Muscle of leg (tissue), 11 donors: ENCODE results near the gene ZNF544. TPM values are rescaled to one million over a fixed set of nuclear protein-coding genes. Genes with fewer than 3 reads are reported as not detected.
"Not testable (repeated sequence)": the region's sequence is repeated elsewhere in the genome, so short reads cannot be mapped to it uniquely, and the experiment has no call there.

ENCODE experiments used
- DNase-seq: peaks from one replicate; pipeline ENCODE4 v3.0.0; 2013
- H3K27ac ChIP-seq: one replicate; pipeline ENCODE4 v1.5.1; 2013; ENCODE audit warnings: mild to moderate bottlenecking, low read length, control low read depth
- H3K27me3 ChIP-seq: one replicate; pipeline ENCODE4 v1.6.1; 2013; ENCODE audit warnings: low read length; ENCODE audit not compliant: control insufficient read depth, insufficient read depth
- H3K36me3 ChIP-seq: one replicate; pipeline ENCODE4 v1.6.1; 2013; ENCODE audit warnings: low read length; ENCODE audit not compliant: control insufficient read depth, insufficient read depth
- H3K4me1 ChIP-seq: one replicate; pipeline ENCODE4 v1.6.1; 2013; ENCODE audit warnings: low read length; ENCODE audit not compliant: control insufficient read depth, insufficient read depth
- H3K4me3 ChIP-seq: one replicate; pipeline ENCODE4 v1.5.1; 2013; ENCODE audit warnings: low read length, control low read depth
- H3K9me3 ChIP-seq: replicated peaks from 2 replicates; pipeline ENCODE4 v1.6.1; 2013; ENCODE audit warnings: low read depth, low read length; ENCODE audit not compliant: control insufficient read depth
- WGBS: methylation state at CpG from one replicate; pipeline ENCODE4 v1.1.5; 2013; ENCODE audit warnings: missing lambda C conversion rate; ENCODE audit not compliant: insufficient coverage; 5-methylcytosine and 5-hydroxymethylcytosine counted together
- polyA plus RNA-seq, 8 donors: library from polyadenylated mRNA; unstranded; fragments of 120-200 nt; gene quantifications; one replicate each; pipeline versions ENCODE4 v1.2.1 to v1.2.3, GENCODE V29; 2013; ENCODE audit warnings: inconsistent platforms in 1 of 8, low replicate concordance in 1 of 8; ENCODE audit not compliant: insufficient read length in 8 of 8, insufficient read depth in 1 of 8
- total RNA-seq: library from RNA; stranded (reverse); fragments of 120-200 nt; gene quantifications from one replicate; pipeline ENCODE4 v1.2.4, GENCODE V29; 2013

ZNF544 gene
- total and polyA plus RNA-seq, 9 donors: 13.2 to 24.2 (median 16.3) TPM

DNA sequence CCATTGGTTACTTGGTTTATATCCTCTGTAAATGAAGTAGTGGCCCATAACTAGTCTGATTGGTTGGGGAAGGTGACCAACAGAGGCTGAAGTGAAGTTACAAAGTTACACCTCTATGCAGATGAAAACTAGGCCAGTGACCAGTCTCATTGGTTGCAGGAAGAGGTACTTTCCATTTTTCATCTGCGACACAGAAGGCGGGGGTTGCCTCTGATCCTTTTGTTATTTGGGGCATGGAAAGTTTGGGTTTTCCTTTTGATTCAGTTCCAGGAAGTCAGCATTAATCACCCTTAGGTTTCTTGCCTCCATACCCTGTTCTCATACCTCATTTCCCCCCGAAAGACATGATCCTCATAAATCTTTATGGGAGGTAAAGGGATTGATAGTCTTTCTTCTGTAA lies 20.2 kb downstream of the ZNF544 start:
- Histone ChIP-seq H3K27ac (no peak overlapping the region), H3K36me3 (peaks cover 83% of the 10 kb centered on the region), H3K4me1 (no peaks in the 10 kb centered on the region), H3K9me3 (peaks cover 92% of the 10 kb centered on the region), H3K27me3 (no peaks in the 10 kb centered on the region), H3K4me3 (no peak overlapping the region)
- no peak for DNase-seq
- WGBS: no CpG with 5 or more reads among the region's 3 CpGs

DNA sequence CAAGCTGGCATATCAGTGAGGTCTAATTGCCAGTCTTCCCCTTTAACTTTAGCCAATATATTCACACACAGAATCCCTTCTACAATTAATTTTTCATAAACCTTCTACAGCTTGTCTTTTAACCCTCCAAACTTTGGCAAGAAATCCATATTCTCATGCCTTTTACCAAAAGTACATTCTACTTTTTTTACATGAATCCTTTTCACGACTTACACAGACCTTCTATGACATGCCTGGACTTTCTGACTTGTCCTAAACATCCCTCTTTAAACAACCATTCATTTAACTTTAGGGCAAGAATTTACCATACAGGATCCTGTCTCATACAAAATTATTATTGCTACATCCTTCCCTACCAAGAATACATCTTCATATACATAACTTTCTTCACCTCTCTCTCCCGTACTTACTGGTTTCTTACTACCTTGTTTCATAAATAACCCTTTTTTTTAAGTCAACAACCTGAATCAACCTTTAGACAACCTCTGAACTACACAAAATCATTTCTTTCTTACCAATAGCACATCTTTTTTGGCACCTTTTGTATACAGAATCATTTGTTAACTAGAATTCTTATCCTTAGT lies 23.5 kb downstream of the ZNF544 start:
- Histone ChIP-seq H3K27me3 (no peaks in the 10 kb centered on the region), H3K4me1 (no peaks in the 10 kb centered on the region), H3K36me3 (peaks cover 74% of the 10 kb centered on the region), H3K27ac (no peak overlapping the region), H3K4me3 (no peak overlapping the region), H3K9me3 (peaks cover 86% of the 10 kb centered on the region)
- 100% methylated on average over 2 of the region's 2 CpGs for WGBS
- DNase-seq: peak; percentile 10

DNA sequence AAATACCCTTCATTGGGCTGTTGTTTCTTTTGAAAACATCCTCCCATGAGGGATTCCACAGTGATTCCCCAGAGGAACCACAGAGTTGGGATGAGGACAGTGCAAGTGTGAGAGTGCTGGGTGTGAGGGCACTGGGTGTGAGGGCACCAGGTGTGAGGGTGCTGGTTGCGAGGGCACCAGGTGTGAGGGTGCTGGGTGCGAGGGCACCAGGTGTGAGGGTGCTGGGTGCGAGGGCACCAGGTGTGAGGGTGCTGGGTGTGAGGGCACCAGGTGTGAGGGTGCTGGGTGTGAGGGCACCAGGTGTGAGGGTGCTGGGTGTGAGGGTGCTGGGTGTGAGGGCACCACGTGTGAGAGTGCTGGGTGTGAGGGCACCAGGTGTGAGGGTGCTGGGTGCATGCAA lies 29.5 kb downstream of the ZNF544 start:
- not testable (repeated sequence) for H3K27me3 ChIP-seq, H3K4me3 ChIP-seq, DNase-seq, H3K4me1 ChIP-seq, H3K27ac ChIP-seq
- peaks cover 91% of the 10 kb centered on the region for H3K9me3 ChIP-seq
- WGBS: 100% methylated on average over 1 of the region's 4 CpGs
- H3K36me3 ChIP-seq: peaks cover 84% of the 10 kb centered on the region

DNA sequence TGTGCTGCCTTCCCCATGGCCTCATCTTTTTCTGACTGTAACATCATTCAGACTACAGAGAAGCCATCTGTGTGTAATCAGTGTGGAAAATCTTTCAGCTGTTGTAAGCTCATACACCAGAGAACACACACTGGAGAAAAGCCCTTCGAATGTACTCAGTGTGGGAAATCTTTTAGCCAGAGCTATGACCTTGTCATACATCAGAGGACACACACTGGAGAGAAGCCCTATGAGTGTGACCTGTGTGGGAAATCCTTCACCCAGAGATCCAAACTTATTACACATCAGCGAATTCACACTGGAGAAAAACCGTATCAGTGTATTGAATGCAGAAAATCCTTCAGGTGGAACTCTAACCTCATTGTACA lies 32.9 kb downstream of the ZNF544 start:
- Histone ChIP-seq H3K27ac (no peak overlapping the region), H3K9me3 (peaks cover 93% of the 10 kb centered on the region), H3K27me3 (no peaks in the 10 kb centered on the region), H3K36me3 (peaks cover 77% of the 10 kb centered on the region), H3K4me1 (no peaks in the 10 kb centered on the region), H3K4me3 (no peak overlapping the region)
- no peak for DNase-seq
- WGBS: no CpG with 5 or more reads among the region's 3 CpGs

DNA sequence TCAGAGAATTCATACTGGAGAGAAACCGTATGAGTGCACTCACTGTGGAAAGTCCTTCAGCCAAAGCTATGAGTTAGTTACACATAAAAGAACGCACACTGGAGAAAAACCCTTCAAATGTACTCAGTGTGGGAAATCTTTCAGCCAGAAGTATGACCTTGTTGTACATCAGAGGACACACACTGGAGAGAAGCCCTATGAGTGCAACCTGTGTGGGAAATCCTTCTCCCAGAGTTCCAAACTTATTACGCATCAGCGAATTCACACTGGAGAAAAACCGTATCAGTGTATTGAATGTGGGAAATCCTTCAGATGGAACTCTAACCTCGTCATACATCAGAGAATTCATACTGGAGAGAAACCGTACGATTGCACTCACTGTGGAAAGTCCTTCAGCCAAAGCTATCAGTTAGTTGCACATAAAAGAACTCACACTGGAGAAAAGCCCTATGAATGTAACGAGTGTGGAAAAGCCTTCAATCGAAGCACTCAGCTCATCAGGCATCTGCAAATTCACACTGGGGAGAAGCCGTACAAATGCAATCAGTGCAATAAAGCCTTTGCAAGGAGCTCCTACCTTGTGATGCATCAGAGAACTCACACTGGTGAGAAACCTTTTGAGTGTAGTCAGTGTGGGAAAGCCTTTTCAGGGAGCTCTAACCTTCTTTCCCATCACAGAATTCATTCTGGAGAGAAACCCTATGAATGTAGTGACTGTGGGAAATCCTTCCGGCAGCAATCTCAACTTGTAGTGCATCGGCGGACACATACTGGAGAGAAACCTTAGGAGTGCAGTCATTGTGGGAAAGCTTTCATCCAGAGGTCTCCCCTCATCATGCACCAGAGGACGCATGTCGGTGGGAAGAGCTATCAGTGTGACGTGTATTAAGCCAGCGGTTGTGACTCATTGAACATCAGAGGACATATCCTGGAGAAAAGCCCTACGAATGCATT lies 33.5 kb downstream of the ZNF544 start:
- Histone ChIP-seq H3K27ac (no peak overlapping the region), H3K4me3 (no peak overlapping the region), H3K9me3 (peaks cover 97% of the 10 kb centered on the region), H3K36me3 (peaks cover 73% of the 10 kb centered on the region), H3K27me3 (no peaks in the 10 kb centered on the region), H3K4me1 (no peaks in the 10 kb centered on the region)
- WGBS: 95% methylated on average over 11 of the region's 19 CpGs
- DNase-seq: no peak

DNA sequence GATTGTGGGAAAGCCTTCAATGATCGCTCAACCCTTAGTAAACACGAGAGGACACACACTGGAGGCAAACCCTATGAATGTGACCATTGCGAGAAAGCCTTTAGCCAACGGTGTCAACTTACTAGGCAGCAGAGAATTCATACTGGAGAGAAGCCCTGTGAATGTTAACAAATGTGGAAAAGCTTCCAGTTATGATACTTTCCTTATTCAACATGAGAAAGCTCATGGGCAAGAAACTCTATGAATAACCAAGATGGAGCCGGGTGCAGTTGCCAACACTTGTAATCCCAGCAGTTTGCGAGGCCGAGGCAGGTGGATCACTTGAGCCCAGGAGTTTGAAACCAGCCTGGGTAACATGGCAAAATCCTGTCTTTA lies 34.2 kb downstream of the ZNF544 start:
- Histone ChIP-seq H3K36me3 (peaks cover 67% of the 10 kb centered on the region), H3K4me1 (no peaks in the 10 kb centered on the region), H3K4me3 (no peak overlapping the region), H3K9me3 (peaks cover 94% of the 10 kb centered on the region), H3K27me3 (no peaks in the 10 kb centered on the region), H3K27ac (no peak overlapping the region)
- WGBS: 92% methylated on average over 2 of the region's 7 CpGs
- DNase-seq: no peak

DNA sequence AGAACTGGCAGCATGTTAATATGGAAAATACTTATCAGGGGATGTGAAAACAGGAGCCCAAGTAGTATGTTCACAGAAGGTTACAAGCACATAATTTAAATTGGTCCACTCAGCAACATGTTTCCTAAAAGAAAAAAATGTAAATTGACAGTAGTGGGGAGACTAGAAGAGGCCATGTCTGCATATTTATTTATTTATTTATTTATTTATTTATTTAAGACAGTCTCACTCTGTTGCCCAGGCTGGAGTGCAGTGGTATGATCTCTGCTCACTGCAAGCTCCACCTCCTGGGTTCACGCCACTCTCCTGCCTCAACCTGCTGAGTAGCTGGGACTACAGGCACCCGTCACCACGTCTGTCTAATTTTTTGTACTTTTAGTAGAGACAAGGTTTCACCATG lies 36.4 kb downstream of the ZNF544 start:
- Histone ChIP-seq H3K9me3 (peaks cover 86% of the 10 kb centered on the region), H3K36me3 (peaks cover 50% of the 10 kb centered on the region), H3K4me1 (no peaks in the 10 kb centered on the region), H3K4me3 (no peak overlapping the region), H3K27ac (no peak overlapping the region), H3K27me3 (no peaks in the 10 kb centered on the region)
- DNase-seq: no peak
- WGBS: no CpG with 5 or more reads among the region's 3 CpGs

DNA sequence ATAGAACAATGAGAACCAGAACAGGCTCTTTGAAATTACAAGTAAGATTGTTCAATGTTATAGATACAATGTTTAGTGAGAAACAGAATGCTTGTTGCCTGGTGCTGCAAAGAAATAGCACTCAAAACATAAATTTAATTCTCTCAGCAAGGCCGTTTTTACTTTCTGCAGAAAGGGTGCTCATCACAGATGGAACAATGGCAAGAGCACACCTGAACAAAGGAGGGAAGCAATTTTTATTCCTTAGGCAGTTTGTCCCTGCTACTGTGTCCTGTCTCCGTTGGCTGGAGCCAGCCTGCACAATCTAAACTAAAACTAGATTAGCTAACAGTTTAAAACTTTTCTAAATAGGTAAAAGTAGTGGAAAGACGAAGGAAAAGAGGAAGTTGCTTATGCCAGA lies 39.6 kb downstream of the ZNF544 start:
- Histone ChIP-seq H3K27me3 (no peaks in the 10 kb centered on the region), H3K27ac (no peak overlapping the region), H3K4me1 (no peaks in the 10 kb centered on the region), H3K4me3 (no peak overlapping the region), H3K9me3 (peaks cover 76% of the 10 kb centered on the region), H3K36me3 (peaks cover 32% of the 10 kb centered on the region)
- 100% methylated on average over 2 of the region's 3 CpGs for WGBS
- no peak for DNase-seq

DNA sequence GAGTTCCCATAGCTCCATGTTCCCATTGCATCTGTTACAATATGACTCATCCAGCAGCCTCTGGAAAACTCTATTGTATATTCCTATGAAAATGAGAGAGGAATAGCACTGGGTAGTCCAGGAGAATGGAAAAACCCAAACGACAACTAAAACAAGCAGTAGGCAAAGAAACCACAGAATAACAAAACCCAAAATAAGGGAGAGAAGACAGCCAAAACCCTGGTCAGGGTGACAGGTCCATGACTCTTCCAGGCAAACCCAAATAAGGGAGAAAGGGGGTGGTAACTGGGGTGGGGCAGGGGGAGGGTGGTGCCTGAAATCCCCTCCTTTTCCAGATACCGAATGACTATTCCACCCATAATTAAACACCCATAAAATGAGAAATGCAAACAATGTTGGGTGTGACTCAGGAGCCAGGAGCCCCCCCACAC lies 46.1 kb downstream of the ZNF544 start:
- Histone ChIP-seq H3K36me3 (peaks cover 34% of the 10 kb centered on the region), H3K27me3 (no peaks in the 10 kb centered on the region), H3K27ac (no peak overlapping the region), H3K9me3 (peaks cover 50% of the 10 kb centered on the region), H3K4me3 (no peak overlapping the region), H3K4me1 (peaks cover 6% of the 10 kb centered on the region)
- no CpG with 5 or more reads among the region's 2 CpGs for WGBS
- no peak for DNase-seq

DNA sequence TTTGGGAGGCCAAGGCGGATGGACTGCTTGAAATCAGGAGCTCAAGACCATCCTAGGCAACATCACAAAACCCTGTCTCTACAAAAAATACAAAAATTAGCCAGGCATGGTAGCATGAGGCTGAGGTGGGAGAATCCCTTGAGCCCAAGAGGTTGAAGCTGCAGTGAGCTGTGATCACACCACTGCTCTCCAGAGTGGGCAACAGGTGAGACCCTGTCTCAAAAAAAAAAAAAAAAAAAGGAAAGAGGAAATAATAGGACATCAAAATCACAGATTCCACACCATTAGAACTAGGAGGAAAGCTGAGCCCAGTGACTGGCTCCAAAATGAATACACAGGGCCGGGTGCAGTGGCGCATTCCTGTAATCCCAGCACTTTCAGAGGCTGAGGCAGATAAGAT lies 46.9 kb downstream of the ZNF544 start:
- WGBS: 100% methylated on average over 1 of the region's 3 CpGs
- no peak for DNase-seq
- peaks cover 47% of the 10 kb centered on the region for H3K9me3 ChIP-seq
- no peak overlapping the region for H3K27ac ChIP-seq
- peaks cover 40% of the 10 kb centered on the region for H3K36me3 ChIP-seq
- H3K27me3 ChIP-seq: no peaks in the 10 kb centered on the region
- no peak overlapping the region for H3K4me3 ChIP-seq
- peaks cover 10% of the 10 kb centered on the region for H3K4me1 ChIP-seq
